Right lobe of liver (tissue), 4 donors: Measurements from ENCODE around the gene MBLAC2.

ENCODE experiments used
- CTCF ChIP-seq, 4 donors: fragments of 200-600 bp in 3 of 4; fragments of 450-650 bp in 1 of 4; IDR thresholded peaks; one replicate each; pipeline versions ENCODE4 v1.5.1 to v1.8.0; 2016 to 2022; ENCODE audit warnings: antibody characterized with exemption in 4 of 4, mild to moderate bottlenecking in 2 of 4
- POLR2A ChIP-seq: fragments of 450-650 bp; IDR thresholded peaks from one replicate; pipeline ENCODE4 v1.6.1; 2017; ENCODE audit warnings: antibody characterized with exemption, mild to moderate bottlenecking
- donor health status: DM: no; HTN: no; CAD: no.
- donor health status: DM: no; HTN: no; CAD: no.
- donor health status: DM: no; HTN: yes; CAD: no.

- no peak for TF ChIP-seq CTCF (IDR thresholded peaks at IDR 0.05)
- TF ChIP-seq POLR2A, result no peak
These were observed 14.2 kb upstream of the MBLAC2 start for GRCh38 chr5:90488791-90489190.
